Right lobe of liver (tissue), 4 donors: Measurements from ENCODE around the gene PRMT7.

ENCODE experiments used
- CTCF ChIP-seq, 4 donors: fragments of 200-600 bp in 3 of 4; fragments of 450-650 bp in 1 of 4; IDR thresholded peaks; one replicate each; pipeline versions ENCODE4 v1.5.1 to v1.8.0; 2016 to 2022; ENCODE audit warnings: antibody characterized with exemption in 4 of 4, mild to moderate bottlenecking in 2 of 4
- POLR2A ChIP-seq: fragments of 450-650 bp; IDR thresholded peaks from one replicate; pipeline ENCODE4 v1.6.1; 2017; ENCODE audit warnings: antibody characterized with exemption, mild to moderate bottlenecking
- donor health status: DM: no; HTN: no; CAD: no.
- donor health status: DM: no; HTN: no; CAD: no.
- donor health status: DM: no; HTN: yes; CAD: no.

GRCh38 chr16:68283346-68283745, 27.5 kb upstream of the PRMT7 start:
- TF ChIP-seq CTCF (IDR thresholded peaks at IDR 0.05) = no peak
- TF ChIP-seq POLR2A = no peak
